Uterus (tissue), 4 donors: ENCODE measurements around the gene VPS45. TPM values are rescaled to one million over a fixed set of nuclear protein-coding genes. Genes with fewer than 3 reads are reported as not detected.
A peak's percentile ranks its signal among the peaks of the same experiment; 100 is the strongest.
"Not testable (repeated sequence)": the region's sequence is repeated elsewhere in the genome, so short reads cannot be mapped to it uniquely, and the experiment has no call there.

Source experiments
- DNase-seq, 2 donors: peaks; one replicate each; pipeline ENCODE4 v3.0.0-alpha.2; 2019 to 2020
- H3K27ac ChIP-seq, 2 donors: fragments of 200-600 bp; sonication (generic); 1 replicate in 1 of 2; 2 replicates in 1 of 2; pipeline ENCODE4 v1.5.1; 2016 to 2018
- H3K27me3 ChIP-seq, 2 donors: fragments of 200-600 bp; sonication (generic); one replicate each; pipeline ENCODE4 v1.5.1; 2018 to 2019; ENCODE audit warnings: control low read depth in 1 of 2
- H3K36me3 ChIP-seq, 2 donors: fragments of 200-600 bp; sonication (generic); one replicate each; pipeline ENCODE4 v1.5.1; 2019; ENCODE audit warnings: control low read depth in 1 of 2
- H3K4me1 ChIP-seq, 2 donors: fragments of 200-600 bp; sonication (generic); one replicate each; pipeline ENCODE4 v1.5.1; 2018 to 2019; ENCODE audit warnings: control low read depth in 1 of 2
- H3K4me3 ChIP-seq, 2 donors: fragments of 200-600 bp; sonication (generic); 1 replicate in 1 of 2; 2 replicates in 1 of 2; pipeline ENCODE4 v1.5.1; 2018 to 2019; ENCODE audit warnings: mild to moderate bottlenecking in 1 of 2
- H3K9me3 ChIP-seq, 2 donors: fragments of 200-600 bp; sonication (generic); one replicate each; pipeline ENCODE4 v1.5.1; 2019; ENCODE audit warnings: control low read depth in 1 of 2
- CTCF ChIP-seq, 4 experiments: fragments of 200-600 bp in 2 of 4; fragments of 450-650 bp in 2 of 4; sonication (generic) in 2 of 4; IDR thresholded peaks; one replicate each; pipeline ENCODE4 v1.5.1; 2016 to 2019; ENCODE audit warnings: antibody characterized with exemption in 4 of 4, mild to moderate bottlenecking in 2 of 4, moderate library complexity in 1 of 4
- POLR2A ChIP-seq, 2 donors: fragments of 450-650 bp; IDR thresholded peaks; one replicate each; pipeline ENCODE4 v1.6.1; 2016; ENCODE audit warnings: antibody characterized with exemption in 2 of 2, mild to moderate bottlenecking in 1 of 2, moderate library complexity in 1 of 2
- intact Hi-C: fragments of 100-400 bp; cut with DNase I; formaldehyde crosslinking; loops from one replicate; pipeline ENCODE4 v1.15.1; 2023; ENCODE audit warnings: low total_unique reads
- total RNA-seq, 4 donors: library from RNA; depleted of rRNA in 3 of 4; stranded (reverse); fragments of >200 nt in 3 of 4; gene quantifications; one replicate each; pipeline versions ENCODE4 v1.1.0 to v1.2.4, GENCODE V29; 2014 to 2023
- donor health status: DM: yes; HTN: yes; CAD: no.

VPS45 gene
- total RNA-seq, 4 donors from 2014 or later = 28.4 to 86.3 (median 66.9) TPM

GRCh38 chr1:150142083-150142482 lies 74.5 kb downstream of the VPS45 start:
- DNase-seq = no peak
- Histone ChIP-seq H3K9me3 (no peaks in the 10 kb centered on the region), H3K27me3 (no peaks in the 10 kb centered on the region), H3K36me3 (no peaks in the 10 kb centered on the region), H3K4me1 (no peaks in the 10 kb centered on the region), H3K4me3 (no peak overlapping the region), H3K27ac (no peak overlapping the region)
- intact Hi-C loops = no loop called here
- TF ChIP-seq CTCF (IDR thresholded peaks at IDR 0.05) (no peak), POLR2A (IDR thresholded peaks at IDR 0.05) (no peak)

- DNase-seq = no peak
- Histone ChIP-seq H3K4me1 (no peaks in the 10 kb centered on the region), H3K36me3 (no peaks in the 10 kb centered on the region), H3K4me3 (no peak overlapping the region), H3K9me3 (no peaks in the 10 kb centered on the region), H3K27me3 (no peaks in the 10 kb centered on the region), H3K27ac (no peak overlapping the region)
- TF ChIP-seq POLR2A (IDR thresholded peaks at IDR 0.05) (no peak), CTCF (IDR thresholded peaks at IDR 0.05) (no peak)
- intact Hi-C loops = no loop called here
Measured at GRCh38 chr1:150144606-150145005, 77.0 kb downstream of the VPS45 start.

GRCh38 chr1:150146016-150146415 lies 78.4 kb downstream of the VPS45 start:
- peak overlapping the region in 1 of 2 donors; percentile 17 for H3K27ac ChIP-seq
- DNase-seq, H3K36me3 ChIP-seq, H3K4me3 ChIP-seq, H3K27me3 ChIP-seq, H3K9me3 ChIP-seq, H3K4me1 ChIP-seq, intact Hi-C loops: not testable (repeated sequence)

GRCh38 chr1:150146849-150147542 lies 79.4 kb downstream of the VPS45 start:
- Histone ChIP-seq H3K4me3 (no peak overlapping the region), H3K27me3 (no peaks in the 10 kb centered on the region), H3K27ac (no peak overlapping the region), H3K9me3 (no peaks in the 10 kb centered on the region), H3K4me1 (no peaks in the 10 kb centered on the region), H3K36me3 (no peaks in the 10 kb centered on the region)
- TF ChIP-seq CTCF (IDR thresholded peaks at IDR 0.05) (no peak), POLR2A (IDR thresholded peaks at IDR 0.05) (no peak)
- DNase-seq = no peak
- intact Hi-C loops = no loop called here

GRCh38 chr1:150148837-150149270 lies 81.3 kb downstream of the VPS45 start:
- peak overlapping the region; percentile 93 for H3K4me3 ChIP-seq
- DNase-seq = peak in 1 of 2 donors; percentile 40
- TF ChIP-seq POLR2A (IDR thresholded peaks at IDR 0.05) (no peak), CTCF (IDR thresholded peaks at IDR 0.05) (no peak)
- H3K27ac ChIP-seq = peak overlapping the region; percentile 98 to 99
- H3K9me3 ChIP-seq = no peaks in the 10 kb centered on the region
- peaks cover 0 to 4% of the 10 kb centered on the region in 2 donors for H3K4me1 ChIP-seq
- no peaks in the 10 kb centered on the region for H3K27me3 ChIP-seq
- H3K36me3 ChIP-seq = no peaks in the 10 kb centered on the region
- intact Hi-C loops = no loop called here
